Measurements from ENCODE around the gene ANKRD33B. TPM values are rescaled to one million over a fixed set of nuclear protein-coding genes. Genes with fewer than 3 reads are reported as not detected.

Gene ANKRD33B
- total RNA-seq, 1 experiment from 2014 or later: 14.9 TPM

GRCh38 chr5:10596886-10597451 is 33.1 kb downstream of the ANKRD33B start:
- DNase-seq (no peak), ATAC-seq (no peak)
- H3K9me2 ChIP-seq (replicated peaks; ENCODE audit: low read length): no peaks in the 10 kb centered on the region
- H3K4me1 ChIP-seq (ENCODE audit: insufficient read depth, low read length): peaks cover 56% of the 10 kb centered on the region
- TF ChIP-seq CTCF (conservative IDR thresholded peaks at IDR 0.05; ENCODE audit: low read depth, low read length): no peak
- TF ChIP-seq EZH2phosphoT487 (IDR thresholded peaks at IDR 0.05; ENCODE audit: borderline replicate concordance, low read length): no peak
- TF ChIP-seq EZH2 (IDR thresholded peaks at IDR 0.05; ENCODE audit: low read length, unreplicated experiment): no peak
- no peaks in the 10 kb centered on the region for H3K36me3 ChIP-seq (ENCODE audit: low read depth, low read length)
- H3F3A ChIP-seq (ENCODE audit: low read length, unreplicated experiment): peaks cover 7% of the 10 kb centered on the region
- H2AFZ ChIP-seq (ENCODE audit: low read length): no peak overlapping the region
- H3K27me3 ChIP-seq (ENCODE audit: low read length): no peaks in the 10 kb centered on the region
- no peak overlapping the region for H3K9ac ChIP-seq (ENCODE audit: low read length)
- H3K79me2 ChIP-seq (ENCODE audit: low read length): peaks cover 53% of the 10 kb centered on the region
- intact Hi-C loops (cut with micrococcal nuclease): no loop called here
- no peak overlapping the region for H3K27ac ChIP-seq (ENCODE audit: low read length)
- H3K4me2 ChIP-seq (ENCODE audit: low read length): no peak overlapping the region
- BruUV-seq (replicated peaks): no TSS peak
- H3K4me3 ChIP-seq (ENCODE audit: low read length): no peak overlapping the region
- H3K9me3 ChIP-seq (ENCODE audit: low read length): no peaks in the 10 kb centered on the region
- H4K20me1 ChIP-seq (ENCODE audit: low read length): peaks cover 6% of the 10 kb centered on the region; the same call in 1 of the 2 replicates
- POLR2A ChIA-PET (ENCODE audit: unreplicated experiment): no interaction called here
- CTCF ChIA-PET: no interaction called here

DNA sequence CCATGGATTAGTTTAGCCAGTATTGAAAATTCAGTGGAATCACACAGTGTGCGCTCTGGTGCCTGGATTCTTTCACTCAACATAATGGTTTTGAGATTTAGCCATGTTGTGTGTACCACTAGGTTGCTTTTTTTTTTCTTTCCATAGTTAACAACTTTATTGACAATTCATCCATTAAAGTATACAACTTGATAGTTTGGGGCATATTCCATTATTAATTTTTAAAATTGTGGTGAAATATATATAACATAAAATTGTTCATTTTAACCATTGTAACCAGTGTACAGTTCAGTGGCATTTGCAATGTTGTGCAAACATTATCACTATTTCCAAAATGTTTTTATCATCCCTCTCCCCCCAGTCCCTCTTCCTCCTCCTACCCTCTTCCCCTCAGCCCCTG is 35.2 kb downstream of the ANKRD33B start:
- no peak for ATAC-seq
- H3K9ac ChIP-seq (ENCODE audit: low read length): no peak overlapping the region
- H3K9me3 ChIP-seq (ENCODE audit: low read length): no peaks in the 10 kb centered on the region
- no peaks in the 10 kb centered on the region for H3K36me3 ChIP-seq (ENCODE audit: low read depth, low read length)
- TF ChIP-seq EZH2 (IDR thresholded peaks at IDR 0.05; ENCODE audit: low read length, unreplicated experiment) (no peak), CTCF (conservative IDR thresholded peaks at IDR 0.05; ENCODE audit: low read depth, low read length) (no peak), EZH2phosphoT487 (IDR thresholded peaks at IDR 0.05; ENCODE audit: borderline replicate concordance, low read length) (no peak)
- POLR2A ChIA-PET (ENCODE audit: unreplicated experiment): no interaction called here
- H3K27me3 ChIP-seq (ENCODE audit: low read length): no peaks in the 10 kb centered on the region
- H4K20me1 ChIP-seq (ENCODE audit: low read length): peaks cover 6% of the 10 kb centered on the region; the same call in 1 of the 2 replicates
- no TSS peak for BruUV-seq (replicated peaks)
- H3F3A ChIP-seq (ENCODE audit: low read length, unreplicated experiment): peaks cover 7% of the 10 kb centered on the region
- no peak overlapping the region for H3K4me2 ChIP-seq (ENCODE audit: low read length)
- H3K4me3 ChIP-seq (ENCODE audit: low read length): no peak overlapping the region
- DNase-seq: no peak
- H3K9me2 ChIP-seq (replicated peaks; ENCODE audit: low read length): no peaks in the 10 kb centered on the region
- CTCF ChIA-PET: no interaction called here
- H2AFZ ChIP-seq (ENCODE audit: low read length): no peak overlapping the region
- no peak overlapping the region for H3K27ac ChIP-seq (ENCODE audit: low read length)
- intact Hi-C loops (cut with micrococcal nuclease): no loop called here
- peaks cover 47% of the 10 kb centered on the region for H3K79me2 ChIP-seq (ENCODE audit: low read length)
- H3K4me1 ChIP-seq (ENCODE audit: insufficient read depth, low read length): peaks cover 60% of the 10 kb centered on the region

DNA sequence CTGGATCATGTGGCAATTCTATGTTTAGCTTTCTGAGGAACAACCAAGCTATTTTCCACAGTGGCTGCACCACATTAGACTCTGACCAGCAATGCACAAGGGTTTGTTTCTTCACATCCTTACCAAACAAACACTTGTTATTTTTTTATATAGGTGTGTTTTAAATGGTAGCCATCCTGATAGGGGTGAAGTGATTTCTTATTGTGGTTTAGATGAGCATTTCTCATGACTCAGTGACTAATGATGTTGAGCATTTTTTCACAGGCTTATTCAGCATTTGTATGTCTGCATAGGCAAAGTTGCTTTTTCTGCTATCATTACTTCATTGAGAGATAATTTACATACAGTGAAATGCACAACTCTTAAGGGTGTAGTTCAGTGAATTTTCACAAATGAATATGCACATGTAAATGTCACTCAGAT is 36.0 kb downstream of the ANKRD33B start:
- peak; percentile 17 for ATAC-seq
- Histone ChIP-seq H3K9ac (ENCODE audit: low read length) (no peak overlapping the region), H3K36me3 (ENCODE audit: low read depth, low read length) (no peaks in the 10 kb centered on the region), H3K9me2 (replicated peaks; ENCODE audit: low read length) (no peaks in the 10 kb centered on the region), H4K20me1 (ENCODE audit: low read length) (peaks cover 6% of the 10 kb centered on the region; the same call in 1 of the 2 replicates), H3K79me2 (ENCODE audit: low read length) (peaks cover 42% of the 10 kb centered on the region), H3K27me3 (ENCODE audit: low read length) (no peaks in the 10 kb centered on the region), H3K9me3 (ENCODE audit: low read length) (no peaks in the 10 kb centered on the region), H3K4me1 (ENCODE audit: insufficient read depth, low read length) (peaks cover 52% of the 10 kb centered on the region), H3K4me2 (ENCODE audit: low read length) (peak overlapping the region; percentile 83), H3K4me3 (ENCODE audit: low read length) (no peak overlapping the region), H3F3A (ENCODE audit: low read length, unreplicated experiment) (peaks cover 7% of the 10 kb centered on the region), H2AFZ (ENCODE audit: low read length) (no peak overlapping the region), H3K27ac (ENCODE audit: low read length) (peak overlapping the region; percentile 80)
- BruUV-seq (replicated peaks): no TSS peak
- DNase-seq: peak; percentile 91
- intact Hi-C loops (cut with micrococcal nuclease): loop anchor here (1.0 to 5.0 kb wide), 3 partner anchors 49 to 147 kb away; no protein-coding TSS in a partner anchor
- ChIA-PET POLR2A (ENCODE audit: unreplicated experiment) (no interaction called here), CTCF (no interaction called here)
- TF ChIP-seq EZH2phosphoT487 (IDR thresholded peaks at IDR 0.05; ENCODE audit: borderline replicate concordance, low read length): no peak
- TF ChIP-seq EZH2 (IDR thresholded peaks at IDR 0.05; ENCODE audit: low read length, unreplicated experiment): no peak
- no peak for TF ChIP-seq CTCF (conservative IDR thresholded peaks at IDR 0.05; ENCODE audit: low read depth, low read length)

All from PC-3 (cell line).